Tibial nerve (tissue), 4 donors: ENCODE data around the gene BLVRB.

ENCODE experiments used
- CTCF ChIP-seq, 5 experiments: fragments of 200-600 bp in 3 of 5; fragments of 450-650 bp in 2 of 5; sonication (generic) in 3 of 5; IDR thresholded peaks; one replicate each; pipeline ENCODE4 v1.5.1; 2016 to 2019; ENCODE audit warnings: antibody characterized with exemption in 5 of 5, mild to moderate bottlenecking in 3 of 5, moderate library complexity in 2 of 5
- EP300 ChIP-seq, 2 donors: sonication (generic); formaldehyde crosslinking; IDR thresholded peaks; one replicate each; pipeline ENCODE4 v1.6.1; 2017; ENCODE audit warnings: antibody characterized with exemption in 2 of 2, mild to moderate bottlenecking in 1 of 2
- POLR2A ChIP-seq, 2 donors: fragments of 450-650 bp; IDR thresholded peaks; one replicate each; pipeline ENCODE4 v1.6.1; 2017; ENCODE audit warnings: antibody characterized with exemption in 2 of 2, mild to moderate bottlenecking in 2 of 2, moderate library complexity in 2 of 2

- TF ChIP-seq CTCF (IDR thresholded peaks at IDR 0.05) (no peak), POLR2A (IDR thresholded peaks at IDR 0.05) (peak in 1 of 2 donors; percentile 58), EP300 (IDR thresholded peaks at IDR 0.05) (peak in 1 of 2 donors; percentile 60)
Measured at GRCh38 chr19:40416918-40417642, 48.5 kb downstream of the BLVRB start.
